BJ (cell line): Measurements from ENCODE around the gene AMZ1. TPM values are rescaled to one million over a fixed set of nuclear protein-coding genes. Genes with fewer than 3 reads are reported as not detected.

Experiments used
- CTCF ChIA-PET: fragments of 350-600 bp; formaldehyde crosslinking; extraction: SDS; loops from one replicate; lab custom pipeline; 2021; ENCODE audit warnings: antibody characterized with exemption, inconsistent platforms; lab: Yijun Ruan, JAX
- POLR2A ChIA-PET: fragments of 300-600 bp; sonication (Branson Sonifier 250); formaldehyde crosslinking; extraction: SDS; loops from one replicate; lab custom pipeline; 2021; ENCODE audit warnings: antibody characterized with exemption; lab: Charles Lee
- DNase-seq: peaks from one replicate; pipeline ENCODE4 v3.0.0-alpha.2; 2011; ENCODE audit warnings: low read depth
- H3K27me3 ChIP-seq: 2 replicates; pipeline ENCODE4 v1.6.0; 2011; ENCODE audit warnings: low read length; ENCODE audit not compliant: control insufficient read depth, insufficient read depth
- H3K36me3 ChIP-seq: 2 replicates; pipeline ENCODE4 v1.5.1; 2011; ENCODE audit warnings: low read length; ENCODE audit not compliant: control insufficient read depth, insufficient read depth
- H3K4me3 ChIP-seq: 2 replicates; pipeline ENCODE4 v1.5.1; 2011; ENCODE audit warnings: low read depth, mild to moderate bottlenecking, control low read depth, low read length
- polyA plus RNA-seq: library from polyadenylated mRNA; depleted of rRNA; stranded (reverse); fragments of >200 nt; gene quantifications from 2 replicates; pipeline ENCODE4 v1.2.3, GENCODE V29; 2011
- TF ChIP-seq, protein P1 (sequence below): IDR thresholded peaks from 2 replicates; pipeline ENCODE4 v1.5.1; 2011; ENCODE audit warnings: low read depth, mild to moderate bottlenecking, control low read depth, inconsistent platforms, low read length, moderate library complexity; ENCODE audit not compliant: insufficient read depth

AMZ1 gene
- polyA plus RNA-seq, 1 experiment: 3.7 TPM

DNA sequence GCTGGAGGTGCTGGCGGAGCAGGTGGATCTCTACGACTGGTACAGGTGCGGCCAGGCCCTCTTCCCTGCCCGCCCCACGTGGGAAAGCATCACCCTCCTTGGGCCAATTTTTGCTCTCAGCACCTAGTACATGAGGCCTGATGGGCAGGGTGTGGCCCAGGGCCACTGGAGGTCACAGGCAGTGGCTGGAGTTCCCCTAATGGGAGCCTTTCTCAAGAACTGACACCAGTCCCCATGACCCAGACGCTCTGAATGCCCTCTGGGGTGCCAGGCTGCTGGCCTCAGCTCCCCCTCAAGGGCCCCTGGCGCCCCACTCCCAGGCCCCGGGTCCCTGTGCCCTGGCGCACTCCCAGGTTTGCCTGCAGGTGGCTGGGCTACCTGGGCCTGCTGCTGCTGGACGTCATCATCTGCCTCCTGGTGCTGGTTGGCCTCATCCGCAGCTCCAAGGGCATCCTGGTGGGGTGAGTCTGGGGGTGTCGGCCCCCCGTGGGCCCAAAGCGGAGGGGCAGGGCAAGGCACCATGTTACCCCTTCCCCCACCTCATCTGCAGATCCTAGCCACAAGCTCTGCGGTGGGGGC, 40.3 kb upstream of the AMZ1 start:
- Histone ChIP-seq H3K36me3 (peaks cover 39% of the 10 kb centered on the region), H3K27me3 (no peaks in the 10 kb centered on the region), H3K4me3 (no peak overlapping the region)
- DNase-seq: no peak
- POLR2A ChIA-PET: no interaction called here
- CTCF ChIA-PET: interaction anchor here (0.8 to 1.3 kb wide), 3 partner anchors 11 to 33 kb away, joined by 3 to 4 read pairs (median 3); no protein-coding TSS in a partner anchor
- TF ChIP-seq, protein P1, sequence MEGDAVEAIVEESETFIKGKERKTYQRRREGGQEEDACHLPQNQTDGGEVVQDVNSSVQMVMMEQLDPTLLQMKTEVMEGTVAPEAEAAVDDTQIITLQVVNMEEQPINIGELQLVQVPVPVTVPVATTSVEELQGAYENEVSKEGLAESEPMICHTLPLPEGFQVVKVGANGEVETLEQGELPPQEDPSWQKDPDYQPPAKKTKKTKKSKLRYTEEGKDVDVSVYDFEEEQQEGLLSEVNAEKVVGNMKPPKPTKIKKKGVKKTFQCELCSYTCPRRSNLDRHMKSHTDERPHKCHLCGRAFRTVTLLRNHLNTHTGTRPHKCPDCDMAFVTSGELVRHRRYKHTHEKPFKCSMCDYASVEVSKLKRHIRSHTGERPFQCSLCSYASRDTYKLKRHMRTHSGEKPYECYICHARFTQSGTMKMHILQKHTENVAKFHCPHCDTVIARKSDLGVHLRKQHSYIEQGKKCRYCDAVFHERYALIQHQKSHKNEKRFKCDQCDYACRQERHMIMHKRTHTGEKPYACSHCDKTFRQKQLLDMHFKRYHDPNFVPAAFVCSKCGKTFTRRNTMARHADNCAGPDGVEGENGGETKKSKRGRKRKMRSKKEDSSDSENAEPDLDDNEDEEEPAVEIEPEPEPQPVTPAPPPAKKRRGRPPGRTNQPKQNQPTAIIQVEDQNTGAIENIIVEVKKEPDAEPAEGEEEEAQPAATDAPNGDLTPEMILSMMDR: no peak

DNA sequence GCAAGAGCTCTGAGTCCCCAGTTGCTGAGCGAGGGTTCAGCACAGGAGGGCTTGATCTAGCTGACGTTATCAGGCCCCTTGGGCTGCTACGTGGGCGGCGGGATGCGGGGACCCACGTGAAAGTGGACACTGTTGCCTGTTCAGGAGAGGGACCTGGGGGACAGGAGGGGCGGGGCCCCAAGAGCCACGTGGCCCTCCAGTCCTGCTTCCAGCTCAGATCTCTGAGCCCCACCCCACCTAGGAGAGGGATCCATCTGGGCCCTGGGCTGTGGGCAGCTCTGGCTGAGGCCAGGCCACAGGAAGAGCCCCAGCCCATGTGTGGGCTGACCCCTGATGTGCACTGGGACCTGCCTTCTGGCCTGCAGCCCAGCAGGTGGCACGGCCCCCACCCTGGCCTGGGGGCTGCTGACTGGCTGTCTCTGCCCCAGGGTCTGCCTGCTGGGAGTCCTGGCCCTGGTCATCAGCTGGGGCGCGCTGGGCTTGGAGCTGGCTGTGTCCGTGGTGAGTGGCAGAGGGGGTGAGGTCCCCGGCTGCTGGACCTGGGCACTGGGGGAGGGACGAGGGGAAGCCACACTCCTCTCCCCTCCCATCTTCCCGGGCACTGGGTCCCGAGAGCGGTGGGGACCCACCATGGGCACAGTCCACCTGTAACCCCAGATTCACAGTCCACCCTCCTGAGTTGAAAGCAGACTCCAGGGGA, 38.7 kb upstream of the AMZ1 start:
- ChIA-PET CTCF (interaction anchor here (0.6 kb wide), 1 partner anchor 41 kb away, joined by 3 read pairs; no protein-coding TSS in a partner anchor), POLR2A (no interaction called here)
- peaks cover 42% of the 10 kb centered on the region for H3K36me3 ChIP-seq

DNA sequence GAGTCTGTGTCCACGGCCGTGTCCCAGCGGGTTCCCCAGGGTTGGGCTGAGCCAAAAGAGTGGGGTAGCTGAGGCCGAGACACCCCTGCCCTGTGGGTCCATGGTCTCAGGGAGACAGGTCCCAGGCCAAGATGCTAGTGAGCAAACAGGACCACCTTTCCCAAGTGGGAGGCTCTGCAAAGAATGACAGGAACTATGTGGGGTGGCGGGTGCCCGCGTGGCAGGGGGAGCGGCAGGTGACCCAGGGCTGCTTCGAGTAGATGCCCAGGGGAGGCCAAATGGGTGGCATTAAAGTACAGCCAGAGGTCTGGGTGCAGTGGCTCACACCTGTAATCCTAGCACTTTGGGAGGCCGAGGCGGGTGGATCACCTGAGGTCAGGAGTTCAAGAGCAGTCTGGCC, 38.0 kb upstream of the AMZ1 start:
- no peak overlapping the region for H3K4me3 ChIP-seq
- peaks cover 42% of the 10 kb centered on the region for H3K36me3 ChIP-seq
- no peak for DNase-seq
- ChIA-PET CTCF (interaction anchor here (0.6 to 1.6 kb wide), 3 partner anchors 21 to 82 kb away, joined by 3 to 8 read pairs (median 3); no protein-coding TSS in a partner anchor), POLR2A (no interaction called here)
- H3K27me3 ChIP-seq: no peaks in the 10 kb centered on the region
- TF ChIP-seq, protein P1: no peak

More for the DNA sequence above, 38.7 kb upstream of the AMZ1 start:
- DNase-seq: no peak
- TF ChIP-seq, protein P1: no peak
- H3K27me3 ChIP-seq: no peaks in the 10 kb centered on the region
- no peak overlapping the region for H3K4me3 ChIP-seq

DNA sequence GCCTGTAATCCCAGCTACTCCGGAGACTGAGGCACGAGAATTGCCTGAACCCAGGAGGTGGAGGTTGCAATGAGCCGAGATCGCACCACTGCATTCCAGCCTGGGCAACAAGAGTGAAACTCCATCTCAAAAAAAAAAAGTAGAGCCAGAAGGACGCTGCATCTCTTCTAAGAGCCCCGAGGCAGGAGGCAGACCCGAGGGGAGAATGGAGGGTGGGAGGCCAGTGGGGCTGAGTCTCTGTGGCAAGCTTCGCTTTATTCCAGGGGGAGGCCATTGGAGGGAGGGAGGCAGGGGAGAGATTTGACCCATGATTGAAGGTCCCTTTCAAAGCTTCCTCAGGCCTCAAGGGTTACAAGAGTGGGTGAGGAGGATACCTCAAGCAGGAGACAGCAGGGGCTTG, 37.6 kb upstream of the AMZ1 start:
- Histone ChIP-seq H3K27me3 (no peaks in the 10 kb centered on the region), H3K36me3 (peaks cover 43% of the 10 kb centered on the region), H3K4me3 (no peak overlapping the region)
- DNase-seq: no peak
- ChIA-PET CTCF (interaction anchor here (1.2 to 1.6 kb wide), 2 partner anchors 21 to 83 kb away, joined by 3 to 8 read pairs; no protein-coding TSS in a partner anchor), POLR2A (no interaction called here)
- TF ChIP-seq, protein P1: no peak

DNA sequence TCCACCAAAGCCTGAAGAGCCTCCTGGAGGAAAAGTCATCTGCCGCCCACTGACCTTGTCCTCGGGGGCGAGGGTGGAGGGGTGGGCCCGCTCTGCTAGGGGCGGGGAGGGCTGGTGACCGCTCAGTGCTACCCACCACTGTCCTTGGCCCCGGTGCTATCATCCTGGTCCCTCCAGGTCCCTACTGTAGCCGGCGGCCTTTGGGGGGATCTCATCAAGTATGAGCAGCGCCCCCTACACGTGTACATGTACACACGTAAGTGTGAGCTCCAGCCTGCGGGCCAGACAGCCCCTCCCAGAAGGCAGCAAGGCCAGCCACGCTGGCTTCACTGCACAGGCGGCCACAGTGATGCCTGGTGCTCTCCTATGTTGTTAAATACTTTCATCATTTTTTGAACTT, 36.7 kb upstream of the AMZ1 start:
- ChIA-PET CTCF (interaction anchor here (0.7 to 1.6 kb wide), 3 partner anchors 20 to 84 kb away, joined by 3 to 8 read pairs (median 3); no protein-coding TSS in a partner anchor), POLR2A (no interaction called here)

More for the DNA sequence above, 36.7 kb upstream of the AMZ1 start:
- Histone ChIP-seq H3K4me3 (no peak overlapping the region), H3K36me3 (peaks cover 48% of the 10 kb centered on the region), H3K27me3 (no peaks in the 10 kb centered on the region)
- DNase-seq: no peak
- TF ChIP-seq, protein P1: no peak
